T-helper 1 cell treated with Interleukin-12 subunit alpha and Interleukin-12 subunit beta and Interleukin-4 antibody, amounts not matched to agents 30 ng/mL and 1 ng/mL, for 36 hours (primary cell): ENCODE results near the gene SNX21. TPM values are rescaled to one million over a fixed set of nuclear protein-coding genes. Genes with fewer than 3 reads are reported as not detected.

Experiments used
- intact Hi-C: fragments of 100-400 bp; cut with micrococcal nuclease; formaldehyde crosslinking; loops from one replicate; pipeline ENCODE4 v1.15.1; 2024
- total RNA-seq: library from RNA; stranded (reverse); gene quantifications from 2 replicates; pipeline ENCODE4 v1.2.3, GENCODE V29; 2022

Gene SNX21
- total RNA-seq, 1 donor from 2014 or later: 0.59 TPM

- intact Hi-C loops: no loop called here
Observed at GRCh38 chr20:45874576-45874975, 41.0 kb downstream of the SNX21 start.

- intact Hi-C loops: no loop called here
Observed at GRCh38 chr20:45878076-45878761, 44.6 kb downstream of the SNX21 start.

- intact Hi-C loops: loop anchor here (1.0 to 2.0 kb wide), 7 partner anchors 10 to 526 kb away; partner anchors contain the start of genes ACOT8, CTSA, DNTTIP1 and ELMO2
Observed at GRCh38 chr20:45880988-45881788, 47.6 kb downstream of the SNX21 start, which contains the start of gene ZSWIM1. TSS of gene ZSWIM1 (plus strand) at chr20:45881227. CDS start at chr20:45882593, 1,366 bp downstream.

- intact Hi-C loops: no loop called here
Observed at GRCh38 chr20:45882469-45883099, 49.0 kb downstream of the SNX21 start.

GRCh38 chr20:45883100-45883469, 49.5 kb downstream of the SNX21 start:
- intact Hi-C loops: no loop called here

- intact Hi-C loops: no loop called here
Observed at GRCh38 chr20:45886590-45887345, 53.2 kb downstream of the SNX21 start.

GRCh38 chr20:45887346-45887715, 53.7 kb downstream of the SNX21 start, which contains the start of gene SPATA25:
TSS of gene SPATA25 (minus strand) at chr20:45887622. CDS start at chr20:45887590, 32 bp downstream.
- intact Hi-C loops: no loop called here

GRCh38 chr20:45888681-45889080, 55.1 kb downstream of the SNX21 start:
- intact Hi-C loops: no loop called here

GRCh38 chr20:45890077-45890984, 56.7 kb downstream of the SNX21 start:
- intact Hi-C loops: loop anchor here (2.0 kb wide), 1 partner anchor 66 kb away; no protein-coding TSS in a partner anchor

- intact Hi-C loops: loop anchor here (1.0 to 2.0 kb wide), 7 partner anchors 10 to 92 kb away; partner anchors contain the start of genes ACOT8, PCIF1, UBE2C and ZSWIM1
Observed at GRCh38 chr20:45890985-45891983, 57.7 kb downstream of the SNX21 start, which contains the start of the genes CTSA and NEURL2. TSS of gene CTSA (plus strand) at chr20:45891335. CDS start at chr20:45891569, 234 bp downstream. TSS of gene NEURL2 (minus strand) at chr20:45891208. CDS start at chr20:45890991, 217 bp downstream.

GRCh38 chr20:45892049-45892825, 58.6 kb downstream of the SNX21 start:
- intact Hi-C loops: no loop called here

Other genes with a start within 250 kb of the SNX21 start
- gene WFDC10A, start 204.1 kb upstream of the SNX21 start, total RNA-seq: not detected in 2 replicates
- gene WFDC9, start 202.5 kb upstream of the SNX21 start, total RNA-seq: not detected in 2 replicates
- not detected in 2 replicates for gene WFDC11, start 163.6 kb upstream of the SNX21 start, total RNA-seq
- gene WFDC13, start 131.8 kb upstream of the SNX21 start, total RNA-seq: not detected in 2 replicates
- gene WFDC10B, start 128.8 kb upstream of the SNX21 start, total RNA-seq: not detected in 2 replicates
- not detected in 2 replicates for gene SPINT4, start 111.5 kb upstream of the SNX21 start, total RNA-seq
- not detected in 2 replicates for gene WFDC3, start 41.9 kb upstream of the SNX21 start, total RNA-seq
- gene DNTTIP1, start 41.8 kb upstream of the SNX21 start, total RNA-seq: 32.2 and 33.6 TPM in 2 replicates
- gene UBE2C, start 21.2 kb upstream of the SNX21 start, total RNA-seq: 132 and 140 TPM in 2 replicates
- not detected in 2 replicates for gene TNNC2, start 6.5 kb upstream of the SNX21 start, total RNA-seq
- 33.9 TPM in 2 replicates for gene ACOT8, start 23.6 kb downstream of the SNX21 start, total RNA-seq
- gene ZSWIM3, start 23.8 kb downstream of the SNX21 start, total RNA-seq: 6.4 and 7.4 TPM in 2 replicates
- gene ZSWIM1, start 47.4 kb downstream of the SNX21 start, total RNA-seq: 6.1 and 6.6 TPM in 2 replicates
- gene SPATA25, start 53.8 kb downstream of the SNX21 start, total RNA-seq: 0.49 and 0.76 TPM in 2 replicates
- 1.5 TPM in 2 replicates for gene NEURL2, start 57.4 kb downstream of the SNX21 start, total RNA-seq
- 71.3 and 72.3 TPM in 2 replicates for gene CTSA, start 57.5 kb downstream of the SNX21 start, total RNA-seq
- 0.49 and 0.88 TPM in 2 replicates for gene PLTP, start 78.4 kb downstream of the SNX21 start, total RNA-seq
- 42.8 and 42.9 TPM in 2 replicates for gene PCIF1, start 100.9 kb downstream of the SNX21 start, total RNA-seq
- 42.0 and 43.3 TPM in 2 replicates for gene ZNF335, start 138.4 kb downstream of the SNX21 start, total RNA-seq
- gene MMP9, start 175.1 kb downstream of the SNX21 start, total RNA-seq: 1.5 and 1.7 TPM in 2 replicates
- 0.49 and 0.88 TPM in 2 replicates for gene SLC12A5, start 195.4 kb downstream of the SNX21 start, total RNA-seq